Fibroblast of lung (primary cell): ENCODE measurements around the gene ARMC3. TPM values are rescaled to one million over a fixed set of nuclear protein-coding genes. Genes with fewer than 3 reads are reported as not detected.

Experiments
- DNase-seq, 2 donors: peaks; one replicate each; pipeline versions ENCODE4 v3.0.0 to v3.0.0-alpha.2; 2010; ENCODE audit warnings: low read depth in 2 of 2
- H2AFZ ChIP-seq: 2 replicates; pipeline ENCODE4 v1.5.1; 2012; ENCODE audit warnings: low read length, control low read depth, inconsistent platforms
- H3K27ac ChIP-seq: 2 replicates; pipeline ENCODE4 v1.5.1; 2011; ENCODE audit warnings: low read length, control low read depth; ENCODE audit not compliant: insufficient read depth
- H3K27me3 ChIP-seq: 2 replicates; pipeline ENCODE4 v1.5.1; 2011; ENCODE audit warnings: mild to moderate bottlenecking, low read length; ENCODE audit not compliant: control insufficient read depth, insufficient read depth
- H3K36me3 ChIP-seq: 2 replicates; pipeline ENCODE4 v1.5.1; 2011; ENCODE audit warnings: low read length; ENCODE audit not compliant: control insufficient read depth, insufficient read depth
- H3K4me1 ChIP-seq: 2 replicates; pipeline ENCODE4 v1.5.1; 2011; ENCODE audit warnings: low read length; ENCODE audit not compliant: control insufficient read depth, insufficient read depth; ENCODE audit errors: extremely low read depth
- H3K4me2 ChIP-seq: 2 replicates; pipeline ENCODE4 v1.5.1; 2011; ENCODE audit warnings: low read length, control low read depth; ENCODE audit not compliant: insufficient read depth; ENCODE audit errors: extremely low read depth
- H3K4me3 ChIP-seq, 4 experiments: fragments of 200-600 bp in 1 of 4; sonication (generic) in 1 of 4; replicated peaks in 1 of 4; 2 replicates each; pipeline ENCODE4 v1.5.1; 2011 to 2016; ENCODE audit warnings: low read length in 4 of 4, low read depth in 3 of 4, mild to moderate bottlenecking in 3 of 4, control low read depth in 2 of 4, inconsistent platforms in 1 of 4, mixed read lengths in 1 of 4; ENCODE audit not compliant: insufficient read depth in 1 of 4; ENCODE audit errors: control extremely low read depth in 1 of 4
- H3K79me2 ChIP-seq: 2 replicates; pipeline ENCODE4 v1.5.1; 2012; ENCODE audit warnings: mild to moderate bottlenecking, low read length, inconsistent platforms; ENCODE audit not compliant: control insufficient read depth, insufficient read depth
- H3K9ac ChIP-seq: 2 replicates; pipeline ENCODE4 v1.5.1; 2011; ENCODE audit warnings: mild to moderate bottlenecking, low read length, control low read depth; ENCODE audit not compliant: insufficient read depth
- H3K9me3 ChIP-seq: 2 replicates; pipeline ENCODE4 v1.5.1; 2012; ENCODE audit warnings: low read depth, low read length; ENCODE audit not compliant: control insufficient read depth, insufficient read depth
- H4K20me1 ChIP-seq: 2 replicates; pipeline ENCODE4 v1.5.1; 2011; ENCODE audit warnings: low read length; ENCODE audit not compliant: control insufficient read depth, insufficient read depth; ENCODE audit errors: extremely low read depth
- CTCF ChIP-seq, 2 donors: IDR thresholded peaks in 1 of 2; conservative IDR thresholded peaks in 1 of 2; 1 replicate in 1 of 2; 2 replicates in 1 of 2; pipeline ENCODE4 v1.5.1; 2011 to 2012; ENCODE audit warnings: low read length in 2 of 2, control low read depth in 1 of 2, inconsistent platforms in 1 of 2, low read depth in 1 of 2, mild to moderate bottlenecking in 1 of 2
- EZH2 ChIP-seq: IDR thresholded peaks from 2 replicates; pipeline ENCODE4 v1.5.1; 2012; ENCODE audit warnings: low read length, control low read depth, mild to moderate bottlenecking; ENCODE audit errors: missing control alignments
- polyA plus RNA-seq, 2 donors: library from polyadenylated mRNA; depleted of rRNA in 1 of 2; stranded (reverse) in 1 of 2; unstranded in 1 of 2; fragments of >200 nt; gene quantifications; 2 replicates each; pipeline ENCODE4 v1.2.1, GENCODE V29; 2011 to 2012; ENCODE audit warnings: missing spikeins in 1 of 2
- total RNA-seq: library from RNA; depleted of rRNA; stranded (reverse); fragments of >200 nt; gene quantifications from 2 replicates; pipeline ENCODE4 v1.2.1, GENCODE V29; 2014

Gene ARMC3
- total and polyA plus RNA-seq, 2 donors (not counting 1 experiment from before 2014, with no cell fraction given): not detected

- H3K27ac ChIP-seq: no peak overlapping the region
- no peaks in the 10 kb centered on the region for H3K27me3 ChIP-seq
- H2AFZ ChIP-seq: no peak overlapping the region
- DNase-seq: no peak
- H3K9me3 ChIP-seq: no peaks in the 10 kb centered on the region
- H3K4me3 ChIP-seq: no peak overlapping the region
- H3K79me2 ChIP-seq: no peaks in the 10 kb centered on the region
- TF ChIP-seq CTCF (conservative IDR thresholded peaks at IDR 0.05 in 1 of 2, IDR thresholded peaks at IDR 0.05 in 1 of 2; ENCODE audit: low read depth in 1 of 2, low read length in 2 of 2) (no peak), EZH2 (no peak)
- H4K20me1 ChIP-seq: no peaks in the 10 kb centered on the region
- no peaks in the 10 kb centered on the region for H3K4me1 ChIP-seq
- no peak overlapping the region for H3K4me2 ChIP-seq
- no peaks in the 10 kb centered on the region for H3K36me3 ChIP-seq
- H3K9ac ChIP-seq: no peak overlapping the region
Observed at GRCh38 chr10:23046027-23046426, 118.2 kb downstream of the ARMC3 start.

GRCh38 chr10:23047201-23048050 is 119.6 kb downstream of the ARMC3 start:
- no peaks in the 10 kb centered on the region for H3K36me3 ChIP-seq
- H3K79me2 ChIP-seq: no peaks in the 10 kb centered on the region
- TF ChIP-seq CTCF (conservative IDR thresholded peaks at IDR 0.05 in 1 of 2, IDR thresholded peaks at IDR 0.05 in 1 of 2; ENCODE audit: low read depth in 1 of 2, low read length in 2 of 2): no peak
- TF ChIP-seq EZH2: no peak
- DNase-seq: peak; percentile 12 to 31
- H3K27me3 ChIP-seq: no peaks in the 10 kb centered on the region
- H3K27ac ChIP-seq: no peak overlapping the region
- H2AFZ ChIP-seq: no peak overlapping the region
- H3K4me3 ChIP-seq: no peak overlapping the region
- H3K9me3 ChIP-seq: no peaks in the 10 kb centered on the region
- no peak overlapping the region for H3K9ac ChIP-seq
- no peaks in the 10 kb centered on the region for H3K4me1 ChIP-seq
- H3K4me2 ChIP-seq: no peak overlapping the region
- H4K20me1 ChIP-seq: no peaks in the 10 kb centered on the region

GRCh38 chr10:23048191-23048590 is 120.3 kb downstream of the ARMC3 start:
- DNase-seq: no peak

More at GRCh38 chr10:23048191-23048590, 120.3 kb downstream of the ARMC3 start:
- H3K4me3 ChIP-seq: no peak overlapping the region
- TF ChIP-seq CTCF (conservative IDR thresholded peaks at IDR 0.05 in 1 of 2, IDR thresholded peaks at IDR 0.05 in 1 of 2; ENCODE audit: low read depth in 1 of 2, low read length in 2 of 2) (no peak), EZH2 (no peak)
- H3K4me2 ChIP-seq: no peak overlapping the region
- no peaks in the 10 kb centered on the region for H4K20me1 ChIP-seq
- no peak overlapping the region for H2AFZ ChIP-seq
- no peak overlapping the region for H3K9ac ChIP-seq
- no peaks in the 10 kb centered on the region for H3K27me3 ChIP-seq
- no peaks in the 10 kb centered on the region for H3K79me2 ChIP-seq
- H3K9me3 ChIP-seq: no peaks in the 10 kb centered on the region
- no peaks in the 10 kb centered on the region for H3K4me1 ChIP-seq
- H3K27ac ChIP-seq: no peak overlapping the region
- no peaks in the 10 kb centered on the region for H3K36me3 ChIP-seq
